Activated CD4-positive, alpha-beta T cell treated with anti-CD3 and anti-CD28 coated beads, Interleukin-2, Interleukin-6, amounts not matched to agents 100 ng/mL and 50 ng/mL, durations not matched to agents 16 hours and 8 hours (primary cell): ENCODE measurements around the gene FANCB.

Source experiments
- DNase-seq: peaks from one replicate; pipeline ENCODE4 v3.0.0-alpha.2; 2020

FANCB gene

GRCh38 chrX:14872851-14873675, at the start of gene FANCB, which contains the start of gene MOSPD2:
FANCB (minus strand) TSS chrX:14873069; CDS start chrX:14865510, 7,559 bp downstream.
MOSPD2 (plus strand) TSS chrX:14873421; CDS start chrX:14873529, 108 bp downstream.
- DNase-seq = peak; percentile 94

- no peak for DNase-seq
Measured at GRCh38 chrX:14922437-14922836, 49.6 kb upstream of the FANCB start.

DNA sequence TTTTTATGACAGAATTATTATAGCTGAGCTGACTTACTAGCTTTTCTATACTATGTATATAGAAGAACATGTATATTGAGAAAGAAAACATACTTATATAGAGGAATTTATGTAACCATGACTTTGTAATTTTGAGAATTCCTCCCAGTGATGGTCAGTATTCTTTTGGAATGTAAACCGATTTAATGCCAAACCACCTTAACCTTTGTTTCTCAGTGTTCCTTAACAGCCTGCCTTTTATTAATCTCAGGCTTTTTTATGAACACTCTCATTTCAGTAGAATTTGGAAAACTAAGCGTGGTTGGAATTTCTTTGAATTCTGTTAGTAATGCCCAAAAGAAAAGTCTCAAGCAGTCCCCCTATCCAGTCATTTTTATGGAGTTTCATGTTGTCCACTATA, 47.3 kb upstream of the FANCB start:
- DNase-seq = no peak

GRCh38 chrX:14919407-14919806, 46.5 kb upstream of the FANCB start:
- DNase-seq = no peak

DNA sequence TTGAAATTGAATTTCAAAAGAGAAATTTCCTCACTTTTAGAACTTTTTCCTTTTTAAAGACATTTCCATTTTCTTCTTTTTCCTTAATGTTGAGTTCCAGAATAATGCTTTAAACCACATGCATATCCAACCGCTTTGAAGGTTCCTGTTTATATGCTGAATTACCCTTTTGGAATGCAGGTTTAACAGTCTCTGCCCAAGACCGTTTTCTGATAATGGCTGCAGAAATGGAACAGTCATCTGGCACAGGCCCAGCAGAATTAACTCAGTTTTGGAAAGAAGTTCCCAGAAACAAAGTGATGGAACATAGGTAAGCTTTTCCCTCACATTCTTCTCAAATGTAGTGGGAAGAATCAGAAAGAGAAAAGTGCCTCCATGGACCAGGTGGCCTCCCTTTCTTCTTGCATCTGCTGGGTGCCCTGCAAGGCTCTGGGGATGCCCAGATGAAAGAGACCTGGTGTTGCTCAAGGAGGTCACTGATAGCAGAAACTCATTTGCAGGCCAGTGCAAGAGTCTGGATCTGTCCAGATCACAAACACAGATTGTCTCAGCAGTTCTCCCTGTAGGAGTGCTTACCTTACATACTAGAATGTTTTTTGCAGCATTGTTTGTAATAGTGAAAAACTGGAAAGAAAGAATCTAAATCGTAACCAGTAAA, 43.3 kb upstream of the FANCB start:
- DNase-seq = no peak

DNA sequence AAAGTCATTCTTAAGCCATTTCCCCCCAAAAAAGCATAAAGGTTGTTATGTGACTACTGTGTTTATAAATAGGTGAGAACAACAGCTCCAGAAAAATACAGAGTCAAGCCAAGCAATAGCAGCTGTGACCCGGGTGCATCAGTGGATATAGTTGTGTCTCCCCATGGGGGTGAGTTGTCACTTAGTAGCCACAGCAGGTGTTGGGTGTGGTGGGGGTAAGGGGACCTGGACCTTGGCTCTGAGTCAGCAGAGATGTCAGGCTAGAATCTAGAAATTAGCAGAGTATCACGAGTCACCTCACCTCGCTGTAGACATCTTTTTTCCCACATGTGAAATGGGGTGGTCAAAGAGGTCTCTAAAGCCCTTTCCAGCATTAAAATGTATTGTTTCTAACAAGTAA, 42.7 kb upstream of the FANCB start:
- no peak for DNase-seq

- no peak for DNase-seq
Measured at GRCh38 chrX:14913241-14913640, 40.4 kb upstream of the FANCB start.

- DNase-seq = no peak
Measured at GRCh38 chrX:14903891-14904290, 31.0 kb upstream of the FANCB start.

- no peak for DNase-seq
Measured at GRCh38 chrX:14902537-14902936, 29.7 kb upstream of the FANCB start.

- peak; percentile 30 for DNase-seq
Measured at GRCh38 chrX:14899607-14900006, 26.7 kb upstream of the FANCB start.

- no peak for DNase-seq
Measured at GRCh38 chrX:14897042-14897441, 24.2 kb upstream of the FANCB start.

- DNase-seq = no peak
Measured at GRCh38 chrX:14896273-14896672, 23.4 kb upstream of the FANCB start.

DNA sequence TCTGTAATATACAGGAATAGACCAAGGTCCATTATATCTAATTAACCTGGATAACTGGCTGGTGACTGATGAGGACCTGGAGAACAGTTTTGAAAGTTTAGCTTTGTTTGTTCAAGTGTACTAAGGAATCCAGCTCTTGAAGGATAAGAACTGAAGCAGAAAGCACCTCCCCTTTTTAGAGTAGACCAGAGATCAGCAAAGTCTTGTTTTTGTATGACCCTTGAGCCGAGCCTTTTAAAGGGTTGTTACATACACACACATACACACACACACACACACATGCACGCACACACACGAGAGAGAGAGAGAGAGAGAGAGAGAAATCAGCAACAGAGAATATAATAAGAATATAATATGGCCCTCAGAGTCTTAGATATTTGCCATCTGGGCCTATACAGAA, 13.4 kb upstream of the FANCB start:
- DNase-seq = no peak

- no peak for DNase-seq
Measured at GRCh38 chrX:14884714-14885113, 11.8 kb upstream of the FANCB start.

- peak; percentile 28 for DNase-seq
Measured at GRCh38 chrX:14883826-14884225, 11.0 kb upstream of the FANCB start.

GRCh38 chrX:14875624-14876023, 2.8 kb upstream of the FANCB start:
- DNase-seq = no peak

GRCh38 chrX:14873676-14874049, 794 bp upstream of the FANCB start:
- no peak for DNase-seq

- no peak for DNase-seq
Measured at GRCh38 chrX:14872355-14872754, 514 bp downstream of the FANCB start.

DNA sequence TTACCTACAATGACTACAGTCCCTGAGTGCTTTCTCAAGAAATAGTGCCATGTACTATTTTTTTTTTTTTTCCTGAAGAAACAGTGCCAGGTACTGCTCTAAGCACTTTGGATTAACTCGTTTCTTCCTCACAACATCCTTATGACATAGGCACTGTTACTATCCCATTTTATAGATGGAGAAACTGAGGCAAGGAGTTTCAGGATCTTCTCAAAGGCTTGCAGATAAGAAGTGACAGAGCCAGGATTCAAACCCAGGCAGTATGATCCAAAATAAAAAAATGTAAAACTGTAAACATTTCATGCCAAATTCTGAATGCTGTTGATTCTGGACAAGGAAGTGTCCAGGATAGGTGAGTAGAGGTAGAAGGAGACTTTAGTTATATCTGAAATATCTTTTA, 1.1 kb downstream of the FANCB start:
- no peak for DNase-seq

DNA sequence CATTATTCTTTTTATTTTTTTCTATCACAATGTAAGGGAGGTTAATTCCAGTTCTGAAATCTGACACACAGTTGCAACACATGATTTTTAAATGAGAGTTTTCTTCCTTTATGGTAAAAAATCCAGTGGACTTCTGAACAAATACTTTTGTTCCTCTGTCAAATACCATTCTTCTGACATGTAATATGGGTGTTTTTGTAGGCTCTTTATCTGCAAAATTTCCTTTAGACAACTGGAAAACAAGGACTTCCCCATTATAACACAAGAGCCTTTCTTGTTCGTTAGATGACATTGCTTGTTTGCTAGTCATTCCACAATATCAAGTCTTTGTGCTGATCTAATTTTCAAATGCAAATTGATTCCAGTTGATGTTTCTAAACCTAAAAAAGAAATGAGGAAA, 7.7 kb downstream of the FANCB start:
- DNase-seq = no peak

DNA sequence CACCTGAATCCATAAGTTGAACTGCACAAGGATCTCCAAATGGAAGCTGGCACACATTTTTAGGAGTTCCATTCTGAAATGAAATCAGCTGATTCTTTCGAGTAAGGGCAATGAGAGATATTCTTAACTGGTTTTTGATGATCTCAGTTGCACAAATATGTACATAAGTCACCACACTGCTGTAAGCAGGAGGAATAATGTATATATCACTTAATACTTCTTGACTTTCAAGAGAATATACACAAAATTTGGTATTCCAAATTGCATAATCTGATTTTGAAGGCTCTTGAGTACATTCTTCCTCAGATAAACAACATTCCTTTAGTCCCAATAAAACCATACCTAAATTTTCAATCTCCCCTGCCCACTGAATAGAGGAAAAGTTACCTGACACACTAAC, 8.2 kb downstream of the FANCB start:
- no peak for DNase-seq

GRCh38 chrX:14851526-14851925, 21.3 kb downstream of the FANCB start:
- DNase-seq = no peak

GRCh38 chrX:14843666-14844065, 29.2 kb downstream of the FANCB start:
- no peak for DNase-seq

DNA sequence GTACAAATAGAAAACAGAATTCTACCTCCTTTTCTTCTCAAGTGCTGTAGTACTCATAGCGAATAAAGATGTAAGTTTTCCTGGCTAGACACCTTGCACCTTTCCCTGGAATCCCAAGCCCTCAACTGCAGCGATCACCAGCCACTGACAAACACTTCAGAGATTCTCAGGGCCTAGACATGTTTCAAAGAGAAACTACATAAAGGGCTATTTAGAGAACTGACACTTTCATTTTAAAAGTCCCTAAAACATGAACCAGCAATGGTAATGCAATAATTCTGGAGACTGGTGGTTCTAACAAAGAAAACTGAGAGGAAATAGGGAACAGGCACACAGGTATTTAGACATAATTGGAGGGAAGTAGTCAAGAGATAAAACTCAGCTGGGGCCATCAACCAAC, 35.7 kb downstream of the FANCB start:
- no peak for DNase-seq

DNA sequence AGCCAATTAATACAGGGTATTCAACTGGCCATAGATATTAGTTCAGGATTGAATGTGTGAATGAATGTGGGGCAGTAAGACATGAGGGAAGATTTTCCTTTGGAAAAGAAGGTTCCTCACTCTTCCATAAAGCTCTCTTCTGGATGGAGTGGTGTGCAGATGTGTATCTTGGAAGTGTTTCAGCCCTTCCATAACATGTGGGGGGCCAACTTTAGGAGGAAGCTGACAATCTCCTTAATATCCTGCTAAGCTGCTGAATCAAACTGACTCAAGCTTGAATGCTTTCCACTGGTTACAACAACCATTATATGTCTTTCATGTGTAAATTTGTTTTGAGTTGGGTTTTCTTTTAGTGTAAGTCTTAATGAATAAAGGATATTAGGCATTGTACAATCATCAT, 40.3 kb downstream of the FANCB start:
- no peak for DNase-seq
